Dermis lymphatic vessel endothelial cell (primary cell): Measurements from ENCODE around the gene SETD6. TPM values are rescaled to one million over a fixed set of nuclear protein-coding genes. Genes with fewer than 3 reads are reported as not detected.

Experiments
- total RNA-seq: library from RNA; depleted of rRNA; stranded (reverse); fragments of >200 nt; gene quantifications from 2 replicates; pipeline ENCODE4 v1.2.1, GENCODE V29; 2014

Gene SETD6
- total RNA-seq, result 9.1 and 10.9 TPM in 2 replicates

GRCh38 chr16:58515125-58515870, at the start of gene SETD6:
TSS of gene SETD6 (plus strand) at chr16:58515517. CDS start at chr16:58515538, 21 bp downstream.

GRCh38 chr16:58499615-58500351, 15.5 kb upstream of the SETD6 start, which contains the start of gene NDRG4:
TSS of gene NDRG4 (plus strand) at chr16:58500143. CDS start at chr16:58500249, 106 bp downstream.

Other genes with a start within 250 kb of the SETD6 start
- not detected in 2 replicates for gene PRSS54, start 220.5 kb upstream of the SETD6 start, total RNA-seq
- 5.4 and 6.5 TPM in 2 replicates for gene GINS3, start 123.0 kb upstream of the SETD6 start, total RNA-seq
- 108 and 126 TPM in 2 replicates for gene NDRG4, start 15.4 kb upstream of the SETD6 start, total RNA-seq
- 101 and 128 TPM in 2 replicates for gene CNOT1, start 114.3 kb downstream of the SETD6 start, total RNA-seq
- gene SLC38A7, start 169.3 kb downstream of the SETD6 start, total RNA-seq, result 28.1 and 34.9 TPM in 2 replicates
- 33.7 and 40.9 TPM in 2 replicates for gene GOT2, start 218.8 kb downstream of the SETD6 start, total RNA-seq